ENCODE data around the gene MTPN.

Gene MTPN

DNA sequence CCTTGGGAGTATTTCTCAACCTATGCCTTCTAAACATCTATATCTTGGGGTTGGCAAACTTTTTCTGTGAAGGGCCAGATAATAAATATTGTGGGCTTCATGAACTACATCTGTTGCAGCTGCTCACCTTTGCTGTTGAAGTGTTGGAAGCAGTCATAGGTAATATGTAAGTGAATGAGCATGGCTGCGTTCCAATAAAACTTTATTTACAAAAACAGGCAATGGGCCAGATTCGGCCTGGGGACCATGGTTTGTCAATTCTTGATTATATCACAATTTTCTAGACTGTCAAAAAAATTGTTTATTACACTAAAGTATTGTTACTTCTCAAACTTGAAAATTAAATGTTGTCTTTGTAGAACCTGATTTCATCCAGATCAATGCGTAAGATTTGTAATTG is 54.9 kb downstream of the MTPN start:
- no peak for DNase-seq

DNA sequence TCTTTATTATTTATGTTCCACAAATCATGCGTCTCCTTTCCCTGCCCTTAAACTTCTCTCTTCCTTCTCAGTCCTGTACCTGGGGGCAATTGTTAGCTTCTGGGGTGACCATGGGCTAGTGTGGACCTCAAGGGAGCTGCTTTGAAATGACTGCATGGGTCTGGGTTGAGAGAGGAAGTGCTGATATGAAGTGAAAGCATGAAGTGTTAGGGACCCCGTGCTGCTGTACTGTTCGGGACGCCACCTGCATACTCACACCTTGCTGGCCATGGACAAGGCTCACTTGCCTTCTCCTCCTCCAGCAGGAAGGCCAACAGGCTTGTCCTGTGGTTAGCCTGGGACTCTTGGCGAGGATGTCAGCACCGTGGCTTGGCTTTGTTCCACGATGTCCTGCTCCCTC is 56.7 kb downstream of the MTPN start:
- no peak for DNase-seq

DNA sequence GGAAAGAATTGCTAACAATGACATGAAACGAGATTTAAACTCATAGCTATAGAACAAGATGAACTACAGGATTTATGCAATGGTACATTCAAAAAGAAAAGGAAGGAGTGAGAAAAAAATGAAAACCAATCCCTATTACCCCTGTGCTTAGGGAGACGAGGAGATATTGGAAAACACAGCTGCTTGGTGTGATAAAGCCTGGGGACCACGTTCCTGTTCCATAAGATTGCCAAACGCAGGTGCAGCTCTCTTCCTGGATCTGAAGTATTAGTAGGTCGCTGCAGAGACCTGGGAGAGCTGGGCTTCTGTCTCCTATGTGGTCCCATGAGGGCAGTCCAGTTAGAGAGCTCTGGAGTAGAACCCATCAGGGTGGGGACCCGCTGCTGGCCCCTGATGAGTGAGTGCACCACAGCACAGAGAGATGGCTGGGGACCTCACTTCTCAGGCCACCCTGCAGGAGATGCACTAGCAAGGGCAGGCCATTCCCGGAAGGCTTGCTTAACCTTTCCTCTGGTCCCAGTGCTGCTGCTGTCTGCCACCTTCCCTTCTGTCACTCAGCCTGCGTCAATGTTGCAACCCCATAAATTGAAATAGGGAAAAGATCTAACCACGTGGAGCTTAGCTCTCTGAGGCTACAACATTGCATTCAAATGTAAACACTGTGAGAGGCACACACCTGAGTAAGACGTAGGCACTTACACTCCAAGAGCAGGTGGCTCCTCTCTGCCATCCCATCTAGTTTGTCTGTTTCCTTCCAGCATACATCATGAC is 57.9 kb downstream of the MTPN start:
- no peak for DNase-seq

DNA sequence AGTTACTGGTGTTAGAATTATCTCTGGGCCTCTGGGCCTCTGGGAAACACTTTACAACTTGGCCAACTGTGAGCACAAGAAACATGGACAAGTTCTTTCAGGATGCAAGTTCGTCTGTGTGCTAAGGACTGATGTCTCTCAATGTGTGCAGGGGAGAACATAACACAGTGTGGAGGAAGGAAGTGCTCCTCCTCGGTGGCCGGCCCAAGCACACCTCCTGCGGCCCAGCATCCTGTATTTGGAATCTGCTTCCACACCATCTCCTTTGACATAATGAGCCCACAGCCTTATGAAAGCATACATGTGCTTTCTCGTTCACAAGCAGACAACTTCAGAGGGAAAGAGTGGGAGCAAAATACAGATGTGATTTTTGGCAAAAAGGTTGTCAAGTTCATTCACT is 59.0 kb downstream of the MTPN start:
- DNase-seq: no peak

DNA sequence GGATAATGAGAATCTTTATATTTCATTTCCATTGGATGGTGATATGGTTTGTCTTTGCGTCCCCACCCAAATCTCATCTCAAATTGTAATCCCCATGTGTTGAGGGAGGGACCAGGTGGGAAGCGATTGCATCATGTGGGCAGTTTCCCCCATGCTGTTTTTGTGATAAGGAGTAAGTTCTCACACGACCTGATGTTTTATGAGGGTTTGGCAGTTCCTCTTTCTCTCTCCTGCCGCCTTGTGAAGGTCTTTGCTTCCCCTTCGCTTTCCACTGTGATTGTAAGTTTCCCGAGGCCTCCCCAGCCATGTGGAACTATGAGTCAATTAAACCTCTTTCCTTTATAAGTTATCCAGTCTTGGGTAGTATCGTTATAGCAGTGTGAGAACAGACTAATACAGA is 59.4 kb downstream of the MTPN start:
- no peak for DNase-seq

DNA sequence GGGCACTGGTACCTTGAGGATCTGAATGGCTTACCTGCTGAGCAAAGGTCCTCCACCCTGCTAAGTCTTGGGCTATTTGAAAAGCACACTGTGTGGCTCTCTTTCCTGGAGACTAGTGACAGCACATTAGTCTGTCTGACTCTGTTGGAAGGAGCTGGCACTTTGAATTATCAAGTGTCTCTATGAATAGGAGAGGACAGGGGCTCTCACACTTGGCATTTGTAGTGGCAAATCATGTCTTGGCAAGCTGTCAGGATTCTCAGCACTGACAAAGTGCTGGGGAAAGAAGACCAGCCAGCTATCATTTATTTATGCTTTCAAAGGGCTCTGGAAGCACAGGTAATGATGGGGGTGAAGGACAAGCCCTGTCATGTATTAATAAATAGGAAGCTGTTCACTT is 62.8 kb downstream of the MTPN start:
- DNase-seq: no peak

DNA sequence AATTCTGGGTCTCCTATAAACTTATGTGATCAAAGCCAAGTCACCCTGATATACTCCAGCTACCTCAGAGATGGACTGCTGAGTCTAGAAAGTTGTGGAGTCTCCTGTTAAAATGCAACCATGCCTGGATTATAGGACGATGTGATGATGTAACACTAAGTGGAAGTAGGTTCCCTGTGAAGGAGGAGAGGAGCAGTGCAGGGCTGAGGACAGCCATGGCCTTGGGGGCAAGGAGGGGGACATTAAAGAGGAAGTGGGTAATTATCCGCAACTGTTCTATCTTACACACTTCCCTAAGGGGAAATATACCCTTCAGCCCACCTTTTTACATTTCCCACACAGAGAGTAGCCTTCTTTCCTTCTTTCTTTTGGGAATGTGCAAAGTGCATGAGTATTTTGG is 63.8 kb downstream of the MTPN start:
- DNase-seq: no peak

DNA sequence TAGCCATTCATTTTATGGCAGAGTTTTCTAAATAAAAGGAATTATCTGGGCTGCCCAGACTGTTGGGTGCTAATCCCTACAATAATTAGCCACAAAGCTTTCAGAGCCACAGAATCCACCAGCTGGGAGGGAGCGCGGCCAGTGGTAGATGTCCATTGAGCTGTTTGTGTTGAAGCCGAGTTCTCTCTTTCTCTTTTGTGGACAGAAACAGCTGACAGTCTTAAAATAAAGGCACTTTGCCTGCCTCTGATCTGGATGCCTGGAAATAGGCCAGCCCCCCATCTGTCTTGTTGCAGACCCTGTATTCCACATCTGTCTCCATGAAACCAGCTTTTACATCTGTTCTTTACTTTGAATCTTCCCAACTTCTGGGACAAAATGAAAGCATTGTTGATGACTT is 66.1 kb downstream of the MTPN start:
- DNase-seq: no peak

DNA sequence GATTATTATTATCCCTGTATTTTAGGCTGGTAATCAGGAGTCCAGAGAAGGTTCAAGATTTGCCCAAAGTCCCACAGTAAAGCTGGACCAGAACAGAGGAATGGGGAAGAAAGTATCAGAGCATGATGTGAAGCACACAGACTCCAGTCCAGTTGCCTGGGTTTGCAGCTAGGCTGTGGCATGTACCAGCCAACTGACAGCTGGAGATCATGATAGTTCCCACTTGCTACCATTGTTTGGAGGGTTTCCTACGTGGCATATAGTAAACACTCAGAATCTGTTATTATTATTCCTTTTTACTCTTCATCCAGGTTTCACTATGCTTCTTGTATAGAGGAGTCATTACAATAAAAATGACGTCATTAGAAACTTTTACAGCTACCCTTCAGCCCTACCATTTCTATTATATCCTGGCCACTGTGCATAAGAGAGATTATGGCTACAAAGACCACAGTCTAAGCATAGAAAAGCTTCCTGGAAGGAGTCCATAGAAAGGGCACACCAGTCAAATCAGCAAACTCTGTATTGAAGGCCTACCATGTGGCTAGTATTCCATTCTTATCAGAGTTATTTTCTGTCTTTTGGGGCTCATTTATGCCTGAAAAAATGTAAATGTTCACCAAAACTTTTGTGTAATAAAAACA is 66.6 kb downstream of the MTPN start:
- DNase-seq: no peak

DNA sequence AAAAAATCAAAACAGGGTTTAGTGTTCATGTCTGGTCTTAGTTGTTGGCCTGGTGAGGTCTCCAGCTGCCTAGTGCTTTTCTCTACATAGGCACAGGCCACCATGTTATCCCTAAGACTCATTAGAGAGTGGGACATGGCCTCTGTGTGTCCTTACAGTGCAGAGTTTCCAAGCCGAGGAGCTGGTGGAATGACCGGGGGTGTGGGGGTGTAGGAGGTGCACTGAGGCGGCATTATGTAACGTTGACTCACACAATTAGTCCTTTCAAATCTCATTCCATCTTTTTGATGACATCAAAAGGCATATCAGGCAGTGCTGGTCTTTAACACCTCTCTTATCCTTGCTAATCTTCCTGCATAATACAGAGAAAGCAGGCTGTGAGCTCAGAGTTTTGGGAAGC is 71.3 kb downstream of the MTPN start:
- no peak for DNase-seq

DNA sequence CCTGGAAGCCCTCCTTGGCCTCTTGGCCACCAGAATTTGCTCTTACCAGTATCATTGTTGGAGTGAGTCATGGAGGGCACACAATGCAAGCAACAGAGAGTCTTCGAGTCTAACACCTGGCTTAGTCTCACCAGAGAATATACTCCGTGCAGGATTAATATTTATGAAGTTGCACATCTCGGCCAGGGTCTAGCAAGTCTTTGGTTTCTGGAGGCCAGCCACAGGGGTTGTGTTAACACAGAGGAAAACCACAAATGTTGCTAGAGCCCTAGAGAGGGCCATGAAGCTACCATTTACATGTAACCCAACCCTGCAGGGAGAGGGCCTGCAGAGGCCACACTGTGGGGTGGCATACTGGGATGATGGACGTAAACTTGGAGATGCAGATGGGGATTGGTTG is 71.8 kb downstream of the MTPN start:
- DNase-seq: no peak

DNA sequence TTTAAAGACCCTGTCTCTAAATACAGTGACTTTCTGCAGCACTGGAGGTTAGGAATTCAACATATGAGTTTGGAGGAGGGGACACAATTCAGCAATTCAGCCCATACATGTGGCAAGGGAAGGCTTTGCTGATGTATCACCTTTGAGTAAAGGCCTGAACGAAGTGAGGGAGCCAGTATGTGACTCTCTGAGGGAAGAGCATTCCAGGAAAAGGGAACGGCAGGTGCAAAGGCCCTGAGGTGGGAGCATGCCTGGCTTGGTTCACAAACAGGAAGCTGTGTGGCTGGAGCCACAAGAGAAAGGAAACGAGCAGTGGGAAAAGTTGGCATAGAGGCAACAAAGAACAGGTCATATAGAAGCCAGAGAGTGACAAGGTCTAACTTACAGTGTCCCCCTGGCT is 72.9 kb downstream of the MTPN start:
- no peak for DNase-seq

DNA sequence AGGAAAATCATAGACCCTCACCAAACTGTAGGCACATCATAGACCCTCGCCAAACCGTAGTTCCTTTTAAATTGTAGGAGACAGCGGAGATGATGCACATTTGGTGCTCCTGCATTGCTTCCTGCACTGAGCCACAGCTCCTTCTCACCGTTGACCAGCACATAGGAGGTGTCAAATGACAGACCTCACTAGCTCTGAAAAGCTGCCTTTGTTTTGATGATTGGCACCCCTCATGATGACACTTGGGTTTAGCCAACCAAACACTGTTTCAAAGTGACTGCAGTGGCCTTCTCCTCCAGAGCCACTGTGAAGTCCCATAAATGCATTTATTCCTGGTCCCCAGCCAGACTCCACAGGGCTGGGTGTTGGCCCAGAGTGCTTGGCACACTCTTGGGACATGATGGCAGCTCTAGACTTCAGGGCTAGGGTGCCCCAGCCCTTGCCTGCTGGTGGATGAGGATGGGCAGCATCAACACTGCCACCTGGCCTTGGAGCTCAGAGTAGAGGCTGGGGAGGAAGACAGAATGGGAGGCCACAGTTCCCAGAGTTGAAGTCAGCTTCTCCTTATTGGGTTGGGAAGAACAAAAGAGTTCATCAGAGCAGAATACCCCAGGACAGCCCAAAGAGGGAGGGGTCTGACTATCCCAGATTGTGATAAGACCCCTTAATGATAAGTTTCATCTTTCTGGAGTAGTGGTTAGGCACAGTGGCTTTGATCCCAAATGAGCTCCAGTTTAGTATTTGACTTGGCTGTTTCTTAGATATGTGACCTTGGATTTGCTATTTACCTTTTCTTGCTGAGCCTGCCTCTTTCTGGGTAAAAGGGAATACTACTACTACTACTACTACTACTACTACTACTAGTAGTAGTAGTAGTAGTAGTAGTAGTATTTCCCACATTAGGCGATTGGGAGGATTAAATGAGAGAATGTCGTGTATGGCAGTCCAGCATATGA is 75.3 kb downstream of the MTPN start:
- no peak for DNase-seq

DNA sequence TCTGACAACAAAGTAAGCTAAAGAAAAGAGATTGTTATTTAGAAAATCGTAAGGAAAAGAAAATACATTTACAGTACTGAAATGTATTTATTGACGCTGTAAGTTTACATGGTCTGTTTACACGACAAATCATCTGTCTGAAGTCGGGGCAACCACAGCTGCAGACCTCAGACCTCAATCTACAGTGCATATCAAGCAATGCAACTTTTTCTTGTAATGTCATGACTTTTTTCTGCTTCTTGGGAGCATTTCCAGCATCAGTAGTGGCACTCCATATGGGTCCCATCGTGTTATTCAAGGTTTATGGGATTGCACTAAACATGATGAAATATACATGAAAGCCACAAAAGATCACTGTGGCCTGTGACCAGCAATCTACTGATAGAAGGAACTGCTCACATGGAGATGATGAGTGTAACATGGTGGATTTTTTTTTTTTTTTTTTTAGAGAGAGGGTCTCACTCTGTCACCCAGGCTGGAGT is 77.1 kb downstream of the MTPN start:
- no peak for DNase-seq

DNA sequence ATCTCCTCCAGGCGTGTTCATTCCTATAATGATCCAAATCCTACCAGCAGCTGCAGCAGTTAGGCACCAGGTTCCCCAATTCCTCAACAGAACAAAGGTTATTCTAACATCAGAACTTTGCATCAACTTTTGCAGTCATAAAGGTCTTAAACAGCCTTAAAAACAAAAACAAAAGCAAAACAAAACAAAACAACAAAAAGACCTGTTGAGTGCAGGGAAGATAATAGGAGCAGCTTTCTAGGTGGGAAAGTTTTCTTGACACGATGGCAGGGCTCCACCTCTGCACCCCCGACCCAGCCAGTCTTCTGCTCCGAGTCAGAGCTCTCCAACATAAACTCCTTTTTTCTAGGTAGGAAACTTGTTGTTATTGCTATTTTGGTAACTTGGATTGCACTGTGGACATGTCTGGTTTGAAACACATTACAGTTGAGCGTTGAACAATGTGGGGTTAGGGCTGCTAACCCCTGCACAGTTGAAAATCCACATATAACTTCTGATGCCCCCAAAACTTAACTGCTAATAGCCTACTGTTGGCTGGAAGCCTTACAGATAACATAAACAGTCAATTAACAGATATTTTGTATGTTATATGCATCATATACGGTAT is 77.6 kb downstream of the MTPN start:
- DNase-seq: no peak

DNA sequence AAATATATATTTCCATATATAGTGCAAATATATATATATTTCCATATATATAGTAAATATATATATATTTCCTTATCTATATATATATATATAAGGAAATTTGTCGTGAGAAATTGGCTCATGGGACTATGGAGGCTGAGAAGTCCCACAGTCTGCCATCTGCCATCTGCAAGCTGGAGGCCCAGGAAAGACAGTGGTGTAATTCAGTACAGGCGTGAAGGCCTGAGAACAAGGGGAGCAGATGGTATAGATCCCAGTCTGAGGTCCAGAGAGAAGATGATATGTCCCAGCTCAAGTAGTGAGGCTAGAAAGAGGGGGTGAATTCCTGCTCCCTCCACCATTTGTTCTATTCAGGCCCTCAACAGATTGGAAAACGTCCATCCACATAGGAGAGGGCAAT is 78.9 kb downstream of the MTPN start:
- no peak for DNase-seq

DNA sequence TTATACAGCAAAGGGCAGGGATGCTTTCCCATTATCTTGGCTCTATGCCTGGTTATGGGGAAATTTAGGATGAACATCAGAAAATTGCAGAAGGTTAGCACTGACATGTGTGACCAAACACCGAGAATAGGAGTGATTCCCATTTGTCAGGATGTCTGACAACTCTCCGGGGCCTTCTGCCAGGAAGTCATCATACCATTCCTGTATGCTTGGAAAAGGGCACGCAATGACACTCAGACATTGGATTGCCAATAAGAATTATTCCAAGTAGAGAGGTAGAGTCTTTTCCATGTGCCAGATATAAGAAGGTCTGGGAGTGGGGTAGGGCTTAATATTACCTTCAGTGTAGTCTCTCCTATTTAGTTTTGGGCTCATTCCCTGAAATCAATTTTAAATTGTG is 82.3 kb downstream of the MTPN start:
- no peak for DNase-seq

DNA sequence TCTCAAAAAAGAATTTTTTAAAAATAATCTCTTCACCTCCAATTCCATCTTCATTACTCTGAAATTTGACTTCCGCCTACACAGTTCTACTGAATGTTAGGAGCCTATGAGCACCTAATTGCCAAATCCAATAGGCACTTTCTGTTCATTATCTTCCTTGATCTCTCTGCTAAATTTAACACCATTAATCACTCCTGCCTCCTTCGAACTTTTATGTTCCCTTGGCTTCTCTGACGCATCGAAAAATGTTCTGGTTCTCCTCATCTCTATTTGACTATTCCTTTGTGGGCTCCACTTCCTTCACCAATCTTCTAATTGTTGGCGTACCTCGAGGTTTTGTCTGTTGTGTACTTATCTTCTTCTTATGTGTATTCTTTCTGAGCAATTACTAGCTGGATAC is 87.3 kb downstream of the MTPN start:
- DNase-seq: no peak

DNA sequence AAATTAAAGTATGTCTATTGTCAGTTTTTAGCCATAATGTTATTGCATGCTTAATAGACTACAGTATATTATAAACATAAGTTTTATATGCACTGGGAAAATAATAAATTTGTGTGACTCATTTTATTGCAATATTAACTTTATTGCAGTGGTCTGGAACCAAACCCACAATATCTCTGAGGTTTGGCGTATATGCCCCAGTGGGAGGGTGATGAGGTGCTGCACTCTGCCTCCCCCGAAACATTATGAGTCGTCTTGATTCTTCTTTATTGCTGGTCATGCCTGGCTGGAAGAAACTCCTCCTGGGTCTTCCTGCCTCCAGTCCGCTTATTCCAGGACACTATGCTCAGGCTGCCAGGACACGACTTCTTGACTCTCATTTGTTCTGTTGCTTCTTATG is 88.4 kb downstream of the MTPN start:
- no peak for DNase-seq

DNA sequence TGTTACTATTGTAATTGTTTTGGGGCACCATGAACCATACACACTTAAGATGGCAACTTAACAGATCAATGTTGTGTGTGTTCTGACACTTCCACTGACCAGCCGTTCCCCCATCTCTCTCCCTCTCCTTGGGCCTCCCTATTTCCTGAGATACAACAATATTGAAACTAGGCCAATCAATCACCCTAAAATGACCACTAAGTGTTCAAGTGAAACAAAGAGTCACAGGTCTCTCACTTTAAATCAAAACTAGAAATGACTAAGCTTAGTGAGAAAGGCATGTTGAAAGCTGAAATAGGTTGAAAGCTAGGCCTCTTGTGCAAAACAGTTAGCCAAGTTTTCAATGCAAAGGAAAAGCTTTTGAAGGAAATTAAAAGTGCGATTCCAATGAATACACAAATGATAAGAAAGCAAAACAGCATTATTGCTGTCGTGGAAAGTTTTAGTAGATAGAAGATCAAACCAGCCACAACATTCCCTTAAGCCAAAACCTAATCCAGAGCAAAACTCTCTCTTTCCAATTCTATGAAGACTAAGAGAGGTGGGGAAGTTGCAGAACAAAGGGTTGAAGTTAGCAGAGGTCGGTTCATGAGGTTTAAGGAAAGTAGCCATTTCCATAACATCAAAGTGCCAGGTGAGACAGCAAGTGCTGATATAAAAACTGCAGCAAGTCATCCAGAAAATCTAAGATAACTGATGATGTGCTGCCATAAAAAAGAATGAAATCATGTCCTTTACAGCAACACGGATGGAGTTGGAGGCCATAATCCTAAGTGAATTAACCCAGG is 90.6 kb downstream of the MTPN start:
- no peak for DNase-seq

DNA sequence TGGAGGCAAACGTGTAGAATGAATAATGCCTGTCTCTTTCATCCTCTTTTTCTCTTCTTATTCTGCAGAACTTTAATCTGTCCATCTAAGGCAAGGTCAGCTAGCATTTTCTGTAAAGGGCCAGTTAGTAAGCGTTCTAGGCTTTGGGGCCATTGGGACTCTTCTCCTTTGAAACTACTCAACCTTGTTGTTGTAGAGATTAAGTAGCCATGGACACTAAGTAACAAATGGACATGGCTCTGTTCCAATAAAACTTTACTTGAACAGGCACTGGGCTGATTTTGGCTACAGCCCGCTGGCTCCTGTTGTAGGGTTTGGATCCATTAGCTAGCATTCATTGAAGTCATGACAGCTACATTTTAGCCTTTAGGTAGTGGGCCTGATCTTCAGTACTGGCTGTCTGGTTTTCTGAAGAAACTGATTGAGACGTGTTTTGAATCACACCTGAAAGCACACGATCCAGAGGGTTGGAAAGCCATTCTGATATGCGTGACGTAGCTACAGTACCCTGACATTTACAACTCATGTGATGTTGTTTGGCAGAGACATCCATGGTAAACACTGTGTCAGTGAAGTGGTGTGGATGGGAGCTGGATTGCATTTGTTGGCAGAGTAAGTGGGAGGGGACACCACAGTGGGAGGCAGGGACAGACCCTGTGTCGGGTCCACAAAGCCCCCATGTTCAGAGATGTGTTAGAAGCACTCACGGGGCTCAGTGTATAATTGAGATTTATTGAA is 92.5 kb downstream of the MTPN start:
- no peak for DNase-seq

DNA sequence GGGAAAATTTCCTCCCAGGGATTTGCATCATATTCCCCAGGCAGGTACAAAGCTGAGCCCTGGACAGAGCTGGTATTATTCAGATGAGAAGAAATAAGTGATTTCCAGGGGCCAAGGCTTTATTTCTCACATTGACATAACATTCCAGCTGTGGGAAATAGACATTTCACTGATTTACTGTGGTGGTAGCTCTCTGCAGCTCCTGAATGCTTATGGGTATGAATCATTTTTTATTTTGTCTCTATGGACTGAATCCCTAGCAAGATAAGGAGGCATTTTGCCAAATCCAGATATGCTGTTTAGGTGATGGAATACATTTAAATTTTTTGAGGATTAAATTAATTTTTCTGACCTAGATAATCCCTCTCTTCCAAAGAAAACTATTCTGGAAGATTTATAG is 97.9 kb downstream of the MTPN start:
- DNase-seq: no peak

Data from NCI-H1930 (cell line).